Endothelial cell of umbilical vein (primary cell): ENCODE data around the gene WBP2. TPM values are rescaled to one million over a fixed set of nuclear protein-coding genes. Genes with fewer than 3 reads are reported as not detected.
A peak's percentile ranks its signal among the peaks of the same experiment; 100 is the strongest.

Experiments used
- BruUV-seq: library from RNA; stranded (reverse); fragments of 400-500 nt; replicated peaks from 2 replicates; lab custom pipeline; 2021; lab: Mats Ljungman, UMichigan
- CTCF ChIA-PET: fragments of 300-600, 350-600 bp; sonication (Branson Sonifier 250); formaldehyde crosslinking; loops from one replicate; lab custom pipeline; 2021; ENCODE audit warnings: antibody characterized with exemption, inconsistent platforms; lab: Charles Lee
- POLR2A ChIA-PET: fragments of 300-600, 350-600 bp; sonication (Branson Sonifier 250); formaldehyde crosslinking; loops from one replicate; lab custom pipeline; 2021; ENCODE audit warnings: antibody characterized with exemption, inconsistent platforms; lab: Charles Lee
- DNase-seq: peaks from one replicate; pipeline ENCODE4 v3.0.0-alpha.2; 2011; ENCODE audit warnings: low read depth, low spot score
- FAIRE-seq: peaks from 2 replicates; lab custom pipeline; 2011; peaks lifted over from hg19 to GRCh38; lab: Jason Lieb, UNC
- H2AFZ ChIP-seq: 2 replicates; pipeline ENCODE4 v1.6.0; 2012; ENCODE audit warnings: low read depth, low read length, control low read depth, inconsistent platforms
- H3K27ac ChIP-seq: 2 replicates; pipeline ENCODE4 v1.5.1; 2011; ENCODE audit warnings: low read depth, mild to moderate bottlenecking, control low read depth, low read length, moderate library complexity; ENCODE audit not compliant: insufficient read depth
- H3K27me3 ChIP-seq, 2 experiments: 2 replicates each; pipeline versions ENCODE4 v1.6.0 to v1.6.1; 2011; ENCODE audit warnings: low read length in 2 of 2, mixed read lengths in 1 of 2; ENCODE audit not compliant: control insufficient read depth in 2 of 2, insufficient read depth in 2 of 2
- H3K36me3 ChIP-seq, 2 experiments: 2 replicates in 1 of 2; 3 replicates in 1 of 2; pipeline ENCODE4 v1.5.1; 2011; ENCODE audit warnings: low read length in 2 of 2, mild to moderate bottlenecking in 1 of 2, moderate library complexity in 1 of 2; ENCODE audit not compliant: control insufficient read depth in 2 of 2, insufficient read depth in 2 of 2; ENCODE audit errors: extremely low read depth in 1 of 2
- H3K4me1 ChIP-seq: 3 replicates; pipeline ENCODE4 v1.5.1; 2011; ENCODE audit warnings: mild to moderate bottlenecking, low read length; ENCODE audit not compliant: control insufficient read depth, insufficient read depth; ENCODE audit errors: extremely low read depth
- H3K4me2 ChIP-seq: 2 replicates; pipeline ENCODE4 v1.6.1; 2011; ENCODE audit warnings: low read length, control low read depth, mixed read lengths; ENCODE audit not compliant: insufficient read depth
- H3K4me3 ChIP-seq, 3 experiments: fragments of 200-600 bp in 1 of 3; sonication (generic), shearing (Covaris generic) in 1 of 3; replicated peaks in 1 of 3; 2 replicates each; pipeline ENCODE4 v1.5.1; 2011 to 2016; ENCODE audit warnings: control low read depth in 3 of 3, low read length in 3 of 3, mild to moderate bottlenecking in 2 of 3, inconsistent platforms in 1 of 3, low read depth in 1 of 3, moderate library complexity in 1 of 3; ENCODE audit not compliant: insufficient read depth in 1 of 3
- H3K79me2 ChIP-seq: 2 replicates; pipeline ENCODE4 v1.6.0; 2012; ENCODE audit warnings: low read length, inconsistent platforms; ENCODE audit not compliant: control insufficient read depth, insufficient read depth
- H3K9ac ChIP-seq: replicated peaks from 2 replicates; pipeline ENCODE3; 2011; ENCODE audit warnings: low read length, control low read depth; ENCODE audit not compliant: insufficient read depth; ENCODE audit errors: extremely low read depth
- H3K9me1 ChIP-seq: replicated peaks from 3 replicates; pipeline ENCODE4 v1.6.0; 2011; ENCODE audit warnings: mild to moderate bottlenecking, low read length; ENCODE audit not compliant: control insufficient read depth, insufficient read depth; ENCODE audit errors: extremely low read depth
- H3K9me3 ChIP-seq: replicated peaks from 2 replicates; pipeline ENCODE4 v1.5.1; 2012; ENCODE audit warnings: low read length, inconsistent platforms; ENCODE audit not compliant: control insufficient read depth, insufficient read depth
- H4K20me1 ChIP-seq: replicated peaks from 2 replicates; pipeline ENCODE3; 2011; ENCODE audit warnings: mild to moderate bottlenecking, low read length; ENCODE audit not compliant: control insufficient read depth, insufficient read depth; ENCODE audit errors: extremely low read depth
- POLR2A ChIP-seq: IDR thresholded peaks from 2 replicates; pipeline ENCODE4 v1.6.1; 2012; ENCODE audit warnings: low read depth, mild to moderate bottlenecking, control low read depth, low read length
- dilution Hi-C: fragments of 300-500 bp; cut with MboI; formaldehyde crosslinking; loops from one replicate; pipeline ENCODE4 v1.15.0; 2019; ENCODE audit warnings: low sequenced_read_pairs; ENCODE audit not compliant: extremely low pct_ligation_motif_present
- intact Hi-C: fragments of 100-400 bp; cut with micrococcal nuclease; formaldehyde crosslinking; loops from one replicate; pipeline ENCODE4 v1.10.0; 2022
- polyA plus RNA-seq, 4 experiments: library from polyadenylated mRNA; depleted of rRNA in 3 of 4; stranded (reverse) in 3 of 4; unstranded in 1 of 4; fragments of >200 nt; gene quantifications; 2 replicates each; pipeline versions ENCODE4 v1.2.1 to v1.2.3, GENCODE V29; 2011 to 2012; ENCODE audit warnings: missing spikeins in 1 of 4
- total RNA-seq: library from RNA; stranded (reverse); gene quantifications from 2 replicates; pipeline ENCODE4 v1.2.3, GENCODE V29; 2021
- TF ChIP-seq, protein P1 (sequence below), 2 donors: IDR thresholded peaks; 1 replicate in 1 of 2; 2 replicates in 1 of 2; pipeline ENCODE4 v1.5.1; 2011; ENCODE audit warnings: low read length in 2 of 2, mild to moderate bottlenecking in 2 of 2, moderate library complexity in 2 of 2, control low read depth in 1 of 2, inconsistent platforms in 1 of 2, low read depth in 1 of 2; ENCODE audit not compliant: insufficient read depth in 1 of 2; ENCODE audit errors: extremely low read depth in 1 of 2

The WBP2 gene
- total and polyA plus RNA-seq, 2 donors (not counting 3 experiments of a cell fraction or from before 2014, with no cell fraction given) = 81.5 to 126 TPM

DNA sequence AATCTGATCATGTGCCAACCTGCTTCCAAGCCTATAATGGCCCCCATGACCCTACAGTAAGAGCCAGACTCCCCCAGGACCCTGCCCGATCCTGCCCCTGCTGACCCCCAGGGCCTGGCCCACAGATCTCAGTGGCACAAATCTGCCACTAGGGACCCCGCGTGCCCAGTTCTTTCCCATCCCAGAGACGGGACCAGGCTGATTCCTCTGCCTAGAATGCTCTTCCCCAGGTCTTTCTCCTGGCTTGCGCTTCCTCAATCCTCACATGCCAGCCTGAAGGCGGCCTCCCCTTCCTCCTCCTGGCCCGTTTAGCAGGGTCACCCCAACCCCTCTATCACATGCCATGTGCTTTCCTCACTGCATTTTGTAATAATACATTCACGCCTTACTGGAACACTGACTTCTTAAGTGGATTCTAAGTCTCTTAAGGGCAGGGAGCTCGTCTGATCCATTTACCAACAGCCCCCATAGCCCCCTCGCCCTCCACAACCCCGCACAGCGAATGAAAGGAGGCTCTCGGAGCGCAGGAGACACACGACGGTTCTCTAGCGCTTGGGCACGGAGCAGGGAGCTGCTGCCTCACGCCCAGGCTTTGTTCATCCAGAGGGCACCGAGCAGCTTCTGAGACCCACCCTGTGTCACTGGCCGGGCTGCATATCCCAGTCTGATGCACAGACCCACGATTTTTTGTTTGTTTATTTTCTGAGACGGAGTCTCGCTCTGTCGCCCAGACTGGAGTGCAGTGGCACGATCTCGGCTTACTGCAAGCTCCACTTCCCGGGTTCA, 40.4 kb upstream of the WBP2 start:
- H3K9me1 ChIP-seq = no peaks in the 10 kb centered on the region
- FAIRE-seq = peak; percentile 75
- H3K9me3 ChIP-seq = no peaks in the 10 kb centered on the region
- peak overlapping the region; percentile 70 for H3K9ac ChIP-seq
- peak overlapping the region; percentile 49 for H3K4me2 ChIP-seq
- H3K27ac ChIP-seq = peak overlapping the region; percentile 67
- ChIA-PET CTCF (interaction anchor here (0.7 to 3.6 kb wide), 21 partner anchors 9 to 142 kb away, joined by 3 to 42 read pairs (median 6); partner anchors contain the start of genes GALK1, MRPL38, TRIM47 and WBP2), POLR2A (interaction anchor here (1.3 kb wide), 1 partner anchor 116 kb away, joined by 4 read pairs; no protein-coding TSS in a partner anchor)
- H2AFZ ChIP-seq = peak overlapping the region; percentile 27
- TF ChIP-seq, protein P1, sequence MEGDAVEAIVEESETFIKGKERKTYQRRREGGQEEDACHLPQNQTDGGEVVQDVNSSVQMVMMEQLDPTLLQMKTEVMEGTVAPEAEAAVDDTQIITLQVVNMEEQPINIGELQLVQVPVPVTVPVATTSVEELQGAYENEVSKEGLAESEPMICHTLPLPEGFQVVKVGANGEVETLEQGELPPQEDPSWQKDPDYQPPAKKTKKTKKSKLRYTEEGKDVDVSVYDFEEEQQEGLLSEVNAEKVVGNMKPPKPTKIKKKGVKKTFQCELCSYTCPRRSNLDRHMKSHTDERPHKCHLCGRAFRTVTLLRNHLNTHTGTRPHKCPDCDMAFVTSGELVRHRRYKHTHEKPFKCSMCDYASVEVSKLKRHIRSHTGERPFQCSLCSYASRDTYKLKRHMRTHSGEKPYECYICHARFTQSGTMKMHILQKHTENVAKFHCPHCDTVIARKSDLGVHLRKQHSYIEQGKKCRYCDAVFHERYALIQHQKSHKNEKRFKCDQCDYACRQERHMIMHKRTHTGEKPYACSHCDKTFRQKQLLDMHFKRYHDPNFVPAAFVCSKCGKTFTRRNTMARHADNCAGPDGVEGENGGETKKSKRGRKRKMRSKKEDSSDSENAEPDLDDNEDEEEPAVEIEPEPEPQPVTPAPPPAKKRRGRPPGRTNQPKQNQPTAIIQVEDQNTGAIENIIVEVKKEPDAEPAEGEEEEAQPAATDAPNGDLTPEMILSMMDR (IDR thresholded peaks at IDR 0.05; ENCODE audit: extremely low read depth in 1 of 2, insufficient read depth in 1 of 2, low read depth in 1 of 2, low read length in 2 of 2) = peak; percentile 48 to 66
- TF ChIP-seq POLR2A = no peak
- H3K27me3 ChIP-seq = no peaks in the 10 kb centered on the region
- peaks cover 11% of the 10 kb centered on the region for H3K4me1 ChIP-seq
- dilution Hi-C loops = no loop called here
- intact Hi-C loops = loop anchor here (1.0 to 5.0 kb wide), 4 partner anchors 18 to 118 kb away; partner anchors contain the start of genes UNC13D and WBP2
- peak overlapping the region; percentile 23 to 58 (median 57) for H3K4me3 ChIP-seq
- peaks cover 22% of the 10 kb centered on the region for H3K79me2 ChIP-seq
- BruUV-seq = TSS peak; percentile 11
- no peaks in the 10 kb centered on the region for H4K20me1 ChIP-seq
- peak; percentile 48 for DNase-seq
- H3K36me3 ChIP-seq = peaks cover 0 to 27% of the 10 kb centered on the region in 2 experiments
